ENCODE results near the gene C6orf89. TPM values are rescaled to one million over a fixed set of nuclear protein-coding genes. Genes with fewer than 3 reads are reported as not detected.

The C6orf89 gene
- total and polyA plus RNA-seq, 2 of the 13 experiments (the other 11 are each of a cell fraction or from before 2014, with no cell fraction given) = 22.1 to 32.2 TPM

DNA sequence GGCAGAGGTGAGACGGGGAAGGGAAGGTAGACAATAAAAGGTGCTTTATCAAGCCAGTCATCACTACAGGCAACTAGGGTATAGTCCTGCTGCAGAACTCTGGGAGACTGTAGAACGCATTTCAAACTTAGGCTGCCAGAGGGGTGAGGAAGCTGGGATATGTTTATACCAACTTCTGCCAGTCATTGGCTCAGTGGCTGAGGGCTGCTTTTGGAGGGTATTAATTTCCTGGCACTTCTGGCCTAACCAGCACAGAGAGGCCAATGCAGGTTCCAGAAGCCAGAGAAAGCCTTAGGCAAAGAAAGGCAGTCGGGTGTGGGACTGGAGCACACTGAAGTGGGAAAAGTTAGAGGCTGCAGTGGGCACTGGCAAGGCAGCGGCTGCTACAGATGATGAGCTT, 42.6 kb upstream of the C6orf89 start:
- in situ Hi-C loops (cut with HindIII; ENCODE audit: extremely low pct_ligation_motif_present, low pct_unique_long_range_greater_than_20kb) = no loop called here
- H3K36me3 ChIP-seq (replicated peaks in 1 of 2; ENCODE audit: control insufficient read depth in 1 of 2, insufficient read depth in 2 of 2, low read length in 2 of 2) = no peaks in the 10 kb centered on the region
- FAIRE-seq = no peak
- H3K27me3 ChIP-seq (ENCODE audit: control insufficient read depth in 1 of 2, insufficient read depth in 2 of 2, low read length in 2 of 2) = peaks cover 15 to 27% of the 10 kb centered on the region in 2 experiments
- H3K27ac ChIP-seq (ENCODE audit: extremely low read length, insufficient read depth, low read length) = no peak overlapping the region
- H3K9me3 ChIP-seq (ENCODE audit: low read length) = no peaks in the 10 kb centered on the region
- TF ChIP-seq, protein P1, sequence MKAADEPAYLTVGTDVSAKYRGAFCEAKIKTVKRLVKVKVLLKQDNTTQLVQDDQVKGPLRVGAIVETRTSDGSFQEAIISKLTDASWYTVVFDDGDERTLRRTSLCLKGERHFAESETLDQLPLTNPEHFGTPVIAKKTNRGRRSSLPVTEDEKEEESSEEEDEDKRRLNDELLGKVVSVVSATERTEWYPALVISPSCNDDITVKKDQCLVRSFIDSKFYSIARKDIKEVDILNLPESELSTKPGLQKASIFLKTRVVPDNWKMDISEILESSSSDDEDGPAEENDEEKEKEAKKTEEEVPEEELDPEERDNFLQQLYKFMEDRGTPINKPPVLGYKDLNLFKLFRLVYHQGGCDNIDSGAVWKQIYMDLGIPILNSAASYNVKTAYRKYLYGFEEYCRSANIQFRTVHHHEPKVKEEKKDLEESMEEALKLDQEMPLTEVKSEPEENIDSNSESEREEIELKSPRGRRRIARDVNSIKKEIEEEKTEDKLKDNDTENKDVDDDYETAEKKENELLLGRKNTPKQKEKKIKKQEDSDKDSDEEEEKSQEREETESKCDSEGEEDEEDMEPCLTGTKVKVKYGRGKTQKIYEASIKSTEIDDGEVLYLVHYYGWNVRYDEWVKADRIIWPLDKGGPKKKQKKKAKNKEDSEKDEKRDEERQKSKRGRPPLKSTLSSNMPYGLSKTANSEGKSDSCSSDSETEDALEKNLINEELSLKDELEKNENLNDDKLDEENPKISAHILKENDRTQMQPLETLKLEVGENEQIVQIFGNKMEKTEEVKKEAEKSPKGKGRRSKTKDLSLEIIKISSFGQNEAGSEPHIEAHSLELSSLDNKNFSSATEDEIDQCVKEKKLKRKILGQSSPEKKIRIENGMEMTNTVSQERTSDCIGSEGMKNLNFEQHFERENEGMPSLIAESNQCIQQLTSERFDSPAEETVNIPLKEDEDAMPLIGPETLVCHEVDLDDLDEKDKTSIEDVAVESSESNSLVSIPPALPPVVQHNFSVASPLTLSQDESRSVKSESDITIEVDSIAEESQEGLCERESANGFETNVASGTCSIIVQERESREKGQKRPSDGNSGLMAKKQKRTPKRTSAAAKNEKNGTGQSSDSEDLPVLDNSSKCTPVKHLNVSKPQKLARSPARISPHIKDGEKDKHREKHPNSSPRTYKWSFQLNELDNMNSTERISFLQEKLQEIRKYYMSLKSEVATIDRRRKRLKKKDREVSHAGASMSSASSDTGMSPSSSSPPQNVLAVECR (CRISPR knock-in tag; IDR thresholded peaks at IDR 0.05; ENCODE audit: borderline replicate concordance) = no peak
- TF ChIP-seq REPIN1 (CRISPR knock-in tag; IDR thresholded peaks at IDR 0.05; ENCODE audit: borderline replicate concordance, low read depth) = no peak
- no peak for TF ChIP-seq ESRRA (CRISPR knock-in tag; IDR thresholded peaks at IDR 0.05; ENCODE audit: low read depth)
- no peak for TF ChIP-seq ZSCAN29 (CRISPR knock-in tag; conservative IDR thresholded peaks at IDR 0.05)
- TF ChIP-seq ZNF660 (CRISPR knock-in tag; IDR thresholded peaks at IDR 0.05; ENCODE audit: borderline replicate concordance, low read depth) = no peak
- TF ChIP-seq NFKBIZ (CRISPR knock-in tag; IDR thresholded peaks at IDR 0.05) = no peak
- TF ChIP-seq, protein P2, sequence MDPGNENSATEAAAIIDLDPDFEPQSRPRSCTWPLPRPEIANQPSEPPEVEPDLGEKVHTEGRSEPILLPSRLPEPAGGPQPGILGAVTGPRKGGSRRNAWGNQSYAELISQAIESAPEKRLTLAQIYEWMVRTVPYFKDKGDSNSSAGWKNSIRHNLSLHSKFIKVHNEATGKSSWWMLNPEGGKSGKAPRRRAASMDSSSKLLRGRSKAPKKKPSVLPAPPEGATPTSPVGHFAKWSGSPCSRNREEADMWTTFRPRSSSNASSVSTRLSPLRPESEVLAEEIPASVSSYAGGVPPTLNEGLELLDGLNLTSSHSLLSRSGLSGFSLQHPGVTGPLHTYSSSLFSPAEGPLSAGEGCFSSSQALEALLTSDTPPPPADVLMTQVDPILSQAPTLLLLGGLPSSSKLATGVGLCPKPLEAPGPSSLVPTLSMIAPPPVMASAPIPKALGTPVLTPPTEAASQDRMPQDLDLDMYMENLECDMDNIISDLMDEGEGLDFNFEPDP (CRISPR knock-in tag; conservative IDR thresholded peaks at IDR 0.05) = no peak
- TF ChIP-seq ATF1 (CRISPR knock-in tag; IDR thresholded peaks at IDR 0.05) = no peak
- no peak for TF ChIP-seq ZNF761 (CRISPR knock-in tag; conservative IDR thresholded peaks at IDR 0.05)
- TF ChIP-seq ZNF343 (CRISPR knock-in tag; IDR thresholded peaks at IDR 0.05) = no peak
- TF ChIP-seq CEBPG (CRISPR knock-in tag; IDR thresholded peaks at IDR 0.05) = no peak
- no peak for TF ChIP-seq JUN (CRISPR knock-in tag; IDR thresholded peaks at IDR 0.05)
- no peak for TF ChIP-seq LBX2 (CRISPR knock-in tag; IDR thresholded peaks at IDR 0.05; ENCODE audit: borderline replicate concordance)
- no peak for TF ChIP-seq RNF2 (conservative IDR thresholded peaks at IDR 0.05; ENCODE audit: low read depth)
- no peak for TF ChIP-seq STAG1 (CRISPR knock-in tag; IDR thresholded peaks at IDR 0.05)
- CTCF ChIA-PET (ENCODE audit: low intra/inter-chr PET ratio, low total read pairs) = no interaction called here
- intact Hi-C loops (cut with micrococcal nuclease; ENCODE audit: unreplicated experiment) = no loop called here
- ATAC-seq = no peak
- H2AFZ ChIP-seq (ENCODE audit: low read length) = no peak overlapping the region
- DNase-seq (ENCODE audit: low spot score) = no peak
- H3K79me2 ChIP-seq (ENCODE audit: insufficient read depth, low read length) = no peaks in the 10 kb centered on the region
- POLR2A ChIA-PET = no interaction called here
- H3K4me1 ChIP-seq (ENCODE audit: insufficient read depth, low read length) = peaks cover 25% of the 10 kb centered on the region
- no peak overlapping the region for H3K4me2 ChIP-seq (ENCODE audit: low read depth, low read length)
- H3K9ac ChIP-seq (ENCODE audit: insufficient read depth, low read depth, low read length) = no peak overlapping the region
- H4K20me1 ChIP-seq (ENCODE audit: insufficient read depth, low read length) = no peaks in the 10 kb centered on the region
- H3K4me3 ChIP-seq (replicated peaks in 1 of 3; ENCODE audit: insufficient read depth in 1 of 3, low read depth in 2 of 3, low read length in 3 of 3) = no peak overlapping the region
- WGBS (ENCODE audit: low lambda C conversion rate) = 62% methylated on average over 4 of the region's 4 CpGs
- no TSS peak for BruUV-seq (replicated peaks)

Data from HepG2 (cell line).